ENCODE results near the gene KCNJ11. TPM values are rescaled to one million over a fixed set of nuclear protein-coding genes. Genes with fewer than 3 reads are reported as not detected.

Gene KCNJ11
- total and polyA plus RNA-seq, 2 of the 8 experiments (the other 6 are each of a cell fraction or from before 2014, with no cell fraction given): 3.8 to 6.3 TPM

DNA sequence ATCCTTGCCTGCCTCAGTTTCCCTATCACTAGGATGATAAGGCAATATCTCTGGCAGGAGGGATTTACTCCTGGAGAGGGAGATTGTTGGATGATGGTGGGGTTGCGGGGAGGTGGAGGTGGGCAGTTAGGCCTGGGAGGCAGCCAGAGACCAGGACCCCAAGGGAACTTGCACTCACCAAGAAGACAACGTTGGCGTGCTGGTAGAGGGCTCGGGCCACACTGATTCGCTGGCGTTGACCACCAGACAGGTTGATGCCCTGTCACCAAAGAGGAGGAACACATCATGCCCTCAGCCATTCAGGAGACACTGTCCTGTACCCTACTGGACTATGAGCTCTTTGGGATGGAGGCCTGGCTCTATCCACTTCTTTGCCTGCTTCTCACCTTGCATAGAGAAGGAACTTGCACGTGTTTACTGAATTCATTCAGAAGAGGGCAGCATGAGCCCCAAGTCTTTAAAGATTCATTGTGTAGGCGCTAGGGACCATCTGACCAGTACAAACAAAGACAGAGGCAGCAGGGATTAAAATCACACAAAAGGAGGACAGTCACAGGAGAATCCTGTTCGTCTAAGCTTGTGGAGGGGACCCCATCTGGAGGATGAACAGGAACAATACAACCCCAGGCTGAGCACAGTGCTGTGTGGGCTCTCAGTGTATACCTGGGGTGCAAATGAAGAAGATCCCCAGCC, 24.2 kb upstream of the KCNJ11 start:
- CTCF ChIA-PET (ENCODE audit: partially characterized antibody): interaction anchor here (0.6 to 38.8 kb wide), 16 partner anchors 9 to 175 kb away, joined by 3 to 1414 read pairs (median 4); partner anchors contain the start of gene ABCC8
- no peak overlapping the region for H4K8ac ChIP-seq (ENCODE audit: extremely low read depth, insufficient read depth, low read length)
- TF ChIP-seq FOSL1 (IDR thresholded peaks at IDR 0.05; ENCODE audit: insufficient read depth, low read depth, low read length) (no peak), TEAD4 (IDR thresholded peaks at IDR 0.05; ENCODE audit: low read depth, low read length) (no peak), RBBP5 (IDR thresholded peaks at IDR 0.05; ENCODE audit: borderline replicate concordance, low read depth, low read length) (no peak), ASH2L (IDR thresholded peaks at IDR 0.05; ENCODE audit: low read length) (no peak), ZNF274 (IDR thresholded peaks at IDR 0.05; ENCODE audit: borderline replicate concordance, extremely low read depth, low read length) (no peak), RAD21 (IDR thresholded peaks at IDR 0.05 in 1 of 2, conservative IDR thresholded peaks at IDR 0.05 in 1 of 2; ENCODE audit: low read depth in 2 of 2, low read length in 2 of 2) (peak; percentile 29 to 40), CBX8 (IDR thresholded peaks at IDR 0.05; ENCODE audit: borderline replicate concordance, low read depth, low read length) (no peak)
- TF ChIP-seq, protein P1, sequence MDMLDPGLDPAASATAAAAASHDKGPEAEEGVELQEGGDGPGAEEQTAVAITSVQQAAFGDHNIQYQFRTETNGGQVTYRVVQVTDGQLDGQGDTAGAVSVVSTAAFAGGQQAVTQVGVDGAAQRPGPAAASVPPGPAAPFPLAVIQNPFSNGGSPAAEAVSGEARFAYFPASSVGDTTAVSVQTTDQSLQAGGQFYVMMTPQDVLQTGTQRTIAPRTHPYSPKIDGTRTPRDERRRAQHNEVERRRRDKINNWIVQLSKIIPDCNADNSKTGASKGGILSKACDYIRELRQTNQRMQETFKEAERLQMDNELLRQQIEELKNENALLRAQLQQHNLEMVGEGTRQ (IDR thresholded peaks at IDR 0.05; ENCODE audit: low read length): no peak
- TF ChIP-seq, protein P2, sequence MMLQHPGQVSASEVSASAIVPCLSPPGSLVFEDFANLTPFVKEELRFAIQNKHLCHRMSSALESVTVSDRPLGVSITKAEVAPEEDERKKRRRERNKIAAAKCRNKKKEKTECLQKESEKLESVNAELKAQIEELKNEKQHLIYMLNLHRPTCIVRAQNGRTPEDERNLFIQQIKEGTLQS (IDR thresholded peaks at IDR 0.05; ENCODE audit: insufficient read depth, low read depth, low read length): no peak
- TF ChIP-seq, protein P3, sequence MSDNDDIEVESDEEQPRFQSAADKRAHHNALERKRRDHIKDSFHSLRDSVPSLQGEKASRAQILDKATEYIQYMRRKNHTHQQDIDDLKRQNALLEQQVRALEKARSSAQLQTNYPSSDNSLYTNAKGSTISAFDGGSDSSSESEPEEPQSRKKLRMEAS (IDR thresholded peaks at IDR 0.05): 0 out of 2 replicates have a peak, but pooled peaks have one; percentile 56

More for the DNA sequence above, 24.2 kb upstream of the KCNJ11 start:
- no peak overlapping the region for H3K4me3 ChIP-seq (ENCODE audit: extremely low read depth in 1 of 4, insufficient read depth in 2 of 4, low read depth in 3 of 4, low read length in 4 of 4)
- no peak overlapping the region for H3K14ac ChIP-seq (ENCODE audit: insufficient read length)
- FAIRE-seq (no peak), DNase-seq (ENCODE audit: low read depth in 1 of 2, low spot score in 2 of 2) (no peak)
- H3K18ac ChIP-seq (ENCODE audit: extremely low read depth, low read length): 0 out of 2 replicates have a peak overlapping the region, but pooled peaks have one; percentile 9
- H3K4ac ChIP-seq (replicated peaks; ENCODE audit: insufficient read length, low read depth, low read length): no peak overlapping the region
- no peak overlapping the region for H2AFZ ChIP-seq (ENCODE audit: low read length)
- H3K79me1 ChIP-seq (ENCODE audit: low read depth, low read length): no peaks in the 10 kb centered on the region
- no peak overlapping the region for H4K91ac ChIP-seq (replicated peaks; ENCODE audit: insufficient read length, low read length)
- no peaks in the 10 kb centered on the region for H3K36me3 ChIP-seq (ENCODE audit: control insufficient read depth in 2 of 4, insufficient read depth in 4 of 4, low read length in 3 of 4)
- 80% methylated on average over 9 of the region's 9 CpGs; no CpG with 5 or more reads in 1 of the 2 experiments for WGBS, 2 experiments (ENCODE audit: extremely low coverage in 1 of 2, insufficient coverage in 1 of 2, insufficient read length in 1 of 2, insufficient replicate concordance in 2 of 2, low coverage in 1 of 2, low lambda C conversion rate in 2 of 2, missing lambda C conversion rate in 1 of 2)
- no peak overlapping the region for H2BK120ac ChIP-seq (replicated peaks; ENCODE audit: low read depth, low read length)
- no peak overlapping the region for H2AK5ac ChIP-seq (ENCODE audit: low read depth, low read length)
- no peaks in the 10 kb centered on the region for H4K20me1 ChIP-seq (replicated peaks in 1 of 2; ENCODE audit: control insufficient read depth in 1 of 2, insufficient read depth in 2 of 2, low read length in 2 of 2)
- H2BK20ac ChIP-seq (ENCODE audit: low read length): no peak overlapping the region
- no peaks in the 10 kb centered on the region for H3K23me2 ChIP-seq (ENCODE audit: low read depth, low read length)
- POLR2A ChIA-PET (ENCODE audit: partially characterized antibody): no interaction called here
- H3K79me2 ChIP-seq (ENCODE audit: control insufficient read depth in 1 of 2, insufficient read depth in 2 of 2, low read length in 2 of 2): no peaks in the 10 kb centered on the region
- H3K56ac ChIP-seq (replicated peaks; ENCODE audit: insufficient read length, low read depth, low read length): no peak overlapping the region
- no peak overlapping the region for H4K5ac ChIP-seq (ENCODE audit: insufficient read length, low read depth, low read length)
- H3K9ac ChIP-seq (replicated peaks in 1 of 4; ENCODE audit: extremely low read depth in 1 of 4, low read depth in 3 of 4, low read length in 3 of 4): no peak overlapping the region
- no peak overlapping the region for H2BK5ac ChIP-seq (ENCODE audit: low read depth, low read length)
- H3K9me3 ChIP-seq (ENCODE audit: insufficient read depth in 2 of 2, low read depth in 1 of 2, low read length in 1 of 2): no peaks in the 10 kb centered on the region
- H2BK15ac ChIP-seq (ENCODE audit: low read length): no peak overlapping the region
- H2BK12ac ChIP-seq (ENCODE audit: low read depth, low read length): no peak overlapping the region
- no peak overlapping the region for H3K23ac ChIP-seq (ENCODE audit: insufficient read length)
- H3K27ac ChIP-seq (ENCODE audit: low read depth, low read length): no peak overlapping the region
- H3K27me3 ChIP-seq (replicated peaks in 1 of 4; ENCODE audit: control insufficient read depth in 3 of 4, extremely low read depth in 1 of 4, insufficient read depth in 3 of 4, low read length in 3 of 4): no peaks in the 10 kb centered on the region; a peak in 3 of 7 replicates
- H3K4me2 ChIP-seq (ENCODE audit: insufficient read depth in 1 of 2, low read depth in 2 of 2, low read length in 2 of 2): no peak overlapping the region; a peak in 1 of 4 replicates
- H3K4me1 ChIP-seq (replicated peaks in 1 of 4; ENCODE audit: control insufficient read depth in 3 of 4, insufficient read depth in 4 of 4, low read length in 3 of 4): peaks cover 0 to 4% (median 3%) of the 10 kb centered on the region in 4 experiments; a peak in 3 of 7 replicates
